CD4-positive, alpha-beta T cell treated with Interferon gamma for 1 hour (primary cell): ENCODE measurements around the gene INTU.

ENCODE experiments used
- DNase-seq: peaks from one replicate; pipeline ENCODE4 v3.0.0-alpha.2; 2020

INTU gene

GRCh38 chr4:127759228-127759820 lies 126.6 kb downstream of the INTU start:
- DNase-seq = no peak

GRCh38 chr4:127759893-127760292 lies 127.1 kb downstream of the INTU start:
- DNase-seq = no peak

- DNase-seq = no peak
Observed at GRCh38 chr4:127771535-127772275, 138.9 kb downstream of the INTU start.

- DNase-seq = no peak
Observed at GRCh38 chr4:127772769-127773671, 140.3 kb downstream of the INTU start.

GRCh38 chr4:127775843-127776242 lies 143.1 kb downstream of the INTU start:
- no peak for DNase-seq
